Measurements from ENCODE around the gene APC2. TPM values are rescaled to one million over a fixed set of nuclear protein-coding genes. Genes with fewer than 3 reads are reported as not detected.

APC2 gene, protein sequence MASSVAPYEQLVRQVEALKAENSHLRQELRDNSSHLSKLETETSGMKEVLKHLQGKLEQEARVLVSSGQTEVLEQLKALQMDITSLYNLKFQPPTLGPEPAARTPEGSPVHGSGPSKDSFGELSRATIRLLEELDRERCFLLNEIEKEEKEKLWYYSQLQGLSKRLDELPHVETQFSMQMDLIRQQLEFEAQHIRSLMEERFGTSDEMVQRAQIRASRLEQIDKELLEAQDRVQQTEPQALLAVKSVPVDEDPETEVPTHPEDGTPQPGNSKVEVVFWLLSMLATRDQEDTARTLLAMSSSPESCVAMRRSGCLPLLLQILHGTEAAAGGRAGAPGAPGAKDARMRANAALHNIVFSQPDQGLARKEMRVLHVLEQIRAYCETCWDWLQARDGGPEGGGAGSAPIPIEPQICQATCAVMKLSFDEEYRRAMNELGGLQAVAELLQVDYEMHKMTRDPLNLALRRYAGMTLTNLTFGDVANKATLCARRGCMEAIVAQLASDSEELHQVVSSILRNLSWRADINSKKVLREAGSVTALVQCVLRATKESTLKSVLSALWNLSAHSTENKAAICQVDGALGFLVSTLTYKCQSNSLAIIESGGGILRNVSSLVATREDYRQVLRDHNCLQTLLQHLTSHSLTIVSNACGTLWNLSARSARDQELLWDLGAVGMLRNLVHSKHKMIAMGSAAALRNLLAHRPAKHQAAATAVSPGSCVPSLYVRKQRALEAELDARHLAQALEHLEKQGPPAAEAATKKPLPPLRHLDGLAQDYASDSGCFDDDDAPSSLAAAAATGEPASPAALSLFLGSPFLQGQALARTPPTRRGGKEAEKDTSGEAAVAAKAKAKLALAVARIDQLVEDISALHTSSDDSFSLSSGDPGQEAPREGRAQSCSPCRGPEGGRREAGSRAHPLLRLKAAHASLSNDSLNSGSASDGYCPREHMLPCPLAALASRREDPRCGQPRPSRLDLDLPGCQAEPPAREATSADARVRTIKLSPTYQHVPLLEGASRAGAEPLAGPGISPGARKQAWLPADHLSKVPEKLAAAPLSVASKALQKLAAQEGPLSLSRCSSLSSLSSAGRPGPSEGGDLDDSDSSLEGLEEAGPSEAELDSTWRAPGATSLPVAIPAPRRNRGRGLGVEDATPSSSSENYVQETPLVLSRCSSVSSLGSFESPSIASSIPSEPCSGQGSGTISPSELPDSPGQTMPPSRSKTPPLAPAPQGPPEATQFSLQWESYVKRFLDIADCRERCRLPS (N-terminal part only)
- total RNA-seq: 116 TPM

DNA sequence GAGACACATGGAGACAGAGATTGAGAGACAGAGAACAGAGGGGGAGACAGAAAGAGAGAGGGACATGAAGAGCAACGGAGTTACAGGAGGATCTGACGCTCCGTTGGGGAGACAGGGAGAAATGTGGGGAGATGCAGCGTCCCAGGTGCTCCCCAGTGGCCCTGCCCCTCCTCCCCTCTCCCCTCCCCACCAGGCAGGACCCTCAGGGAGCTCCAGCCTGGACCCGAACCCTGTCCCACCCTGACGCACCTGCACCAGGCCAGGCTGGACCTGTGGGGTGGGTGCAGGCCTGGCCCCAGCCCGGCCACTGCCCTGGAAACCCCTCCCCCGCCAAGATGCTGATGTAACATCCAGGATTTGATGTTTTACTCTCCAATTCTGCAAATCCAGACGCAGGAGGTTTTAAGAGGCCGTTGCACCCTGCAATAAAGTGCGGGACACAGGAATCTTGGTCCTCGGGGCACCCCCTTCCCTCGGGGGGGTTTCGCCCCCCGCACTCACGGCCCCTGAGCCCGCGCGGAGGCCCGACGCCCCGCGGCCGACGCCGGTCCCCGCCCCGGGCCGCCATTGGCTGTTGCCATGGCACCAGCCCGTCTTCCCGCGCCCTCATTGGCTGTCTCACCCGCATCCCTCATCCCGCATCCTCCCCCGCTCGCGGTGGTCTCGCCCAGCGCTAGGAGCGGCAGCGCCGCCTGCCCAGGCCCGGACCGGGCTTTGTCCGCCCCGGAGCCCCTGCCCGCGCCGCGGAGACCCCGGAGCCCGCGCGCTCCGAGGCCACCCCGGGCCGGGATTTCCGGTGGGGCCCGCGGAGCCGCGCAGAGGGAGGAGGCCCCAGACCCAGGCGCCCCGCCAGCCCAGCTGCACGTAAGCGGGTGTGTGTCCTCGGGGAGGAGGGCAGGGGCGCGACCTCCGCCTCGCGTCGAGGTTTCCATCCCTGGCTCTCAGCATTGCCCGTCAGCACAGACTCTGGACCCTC lies at the start of gene APC2:
APC2 (plus strand) TSS at position 655 of the 976 bp plus-strand sequence. CDS start 2,881 bp downstream, outside the sequence.
- DNase-seq (ENCODE audit: low spot score in 2 of 2): peak; percentile 88 to 93
- FAIRE-seq: no peak

DNA sequence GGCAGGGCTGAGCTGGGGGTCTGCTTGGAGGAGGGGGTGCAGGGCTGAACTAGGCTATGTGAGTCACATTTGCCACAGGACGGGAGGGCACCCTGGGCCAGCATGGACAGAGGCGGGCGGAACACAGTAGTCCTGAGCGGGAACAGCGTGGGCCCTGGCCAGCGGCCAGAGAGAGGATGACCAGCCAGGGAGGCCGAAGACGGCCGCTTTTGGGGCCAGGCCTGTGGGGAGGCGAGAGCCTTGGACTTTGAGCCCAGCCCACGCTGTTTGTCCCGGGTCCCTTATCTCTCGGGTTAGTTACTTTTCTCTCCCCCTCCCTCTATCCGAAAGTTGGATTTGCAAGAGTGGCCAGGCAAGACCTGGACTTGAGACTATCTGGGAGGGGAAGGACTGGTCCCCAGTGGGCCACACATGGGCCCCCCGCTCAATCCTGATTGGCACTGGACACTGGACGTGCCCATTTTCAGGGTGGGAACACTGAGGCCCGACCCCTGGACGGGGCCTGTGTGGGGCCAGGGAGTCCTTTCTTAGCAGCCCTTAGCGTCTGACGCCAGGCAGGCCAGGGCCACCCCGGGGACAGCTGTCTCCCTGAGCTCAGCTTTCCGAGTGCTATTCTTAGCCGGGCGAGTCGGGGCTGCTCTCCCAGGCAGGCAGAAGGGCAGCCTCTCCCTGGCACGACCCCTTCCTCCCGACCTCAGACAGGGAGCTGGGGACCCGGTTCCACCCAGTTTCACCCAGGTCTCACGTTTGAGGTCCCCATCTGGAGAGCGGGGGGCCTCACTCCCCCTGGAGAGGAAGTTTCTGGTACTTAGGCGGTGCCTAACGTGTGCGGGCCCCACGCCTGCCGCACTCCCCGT lies 49.4 kb upstream of the APC2 start:
- DNase-seq (ENCODE audit: low spot score in 2 of 2) (peak; percentile 69 to 79), FAIRE-seq (no peak)

GRCh38 chr19:1401138-1401888 lies 48.6 kb upstream of the APC2 start, which contains the start of gene GAMT:
Gene GAMT (minus strand): TSS chr19:1401542. CDS start chr19:1401476, 66 bp downstream.
- peak; percentile 88 to 91 for DNase-seq (ENCODE audit: low spot score in 2 of 2)
- no peak for FAIRE-seq

GRCh38 chr19:1401889-1402217 lies 48.1 kb upstream of the APC2 start:
- FAIRE-seq: no peak
- no peak for DNase-seq (ENCODE audit: low spot score in 2 of 2)

DNA sequence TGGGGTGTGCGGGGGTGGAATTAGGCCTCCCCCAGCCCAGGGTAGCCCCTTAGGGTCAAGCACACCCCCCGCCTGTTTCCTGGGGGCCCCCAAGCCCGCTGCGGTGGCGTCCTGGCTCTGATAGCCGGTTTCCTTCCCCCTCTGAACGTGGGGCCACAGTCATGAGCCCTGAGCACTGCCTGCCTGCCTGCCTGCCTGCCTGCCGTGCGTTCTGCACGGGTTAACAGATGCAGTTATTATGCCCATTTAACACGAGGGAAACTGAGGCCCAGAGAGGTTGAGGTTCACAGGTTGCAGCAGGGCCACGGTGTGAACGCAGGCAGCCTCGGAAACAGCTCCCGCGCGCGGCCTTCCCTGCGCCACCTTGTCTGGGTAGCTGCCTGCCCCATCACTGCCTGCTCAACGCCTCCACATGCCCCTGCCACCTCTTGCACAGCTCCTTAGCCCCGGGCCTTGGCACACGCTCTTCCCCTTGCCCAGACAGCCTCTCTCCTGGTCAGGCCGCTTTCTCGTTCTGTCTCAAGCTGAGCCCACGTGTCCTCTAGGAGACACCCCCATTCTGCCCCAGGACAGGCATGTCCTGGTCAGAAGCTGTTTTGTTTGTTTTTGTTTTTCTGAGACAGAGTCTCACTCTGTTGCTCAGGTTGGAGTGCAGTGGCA lies 47.4 kb upstream of the APC2 start:
- no peak for FAIRE-seq
- DNase-seq (ENCODE audit: low spot score in 2 of 2): no peak

DNA sequence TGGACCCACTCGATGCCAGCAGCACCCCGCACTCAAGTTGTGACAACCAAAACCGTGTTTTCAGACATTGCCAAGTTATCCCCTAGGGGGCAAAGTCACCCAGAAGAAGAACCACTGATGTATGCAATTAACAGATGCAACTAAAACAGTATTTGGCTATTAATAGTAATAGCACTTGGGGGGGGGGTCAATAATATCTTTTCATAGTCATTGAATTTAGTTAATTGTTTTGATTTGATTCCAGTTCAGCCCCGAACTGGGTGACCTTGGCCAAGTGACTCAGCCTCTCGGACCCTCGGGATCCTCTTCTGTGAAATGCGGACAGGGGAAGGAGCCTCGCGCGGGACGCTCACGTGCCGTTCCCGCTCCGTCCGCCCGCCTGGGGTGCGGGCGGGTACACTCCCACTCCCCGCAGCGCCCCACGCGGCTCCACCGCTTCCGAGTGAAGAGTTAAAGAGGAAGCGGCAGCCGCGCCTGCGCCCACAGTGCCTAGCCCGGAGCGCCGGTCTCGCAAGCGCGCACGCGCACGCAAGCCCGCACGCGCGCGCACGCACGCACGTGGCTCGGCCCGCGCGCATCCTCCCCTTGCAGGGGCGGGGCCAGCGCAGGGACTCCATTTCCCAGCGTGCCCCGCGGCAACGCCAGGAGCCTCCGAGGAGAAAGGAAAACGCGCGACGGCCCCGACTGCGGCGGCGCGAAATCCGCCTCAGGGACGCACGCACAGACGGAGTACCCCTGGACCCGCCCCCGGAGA lies 43.0 kb upstream of the APC2 start:
- DNase-seq (ENCODE audit: low spot score in 2 of 2): peak; percentile 97 to 98
- no peak for FAIRE-seq

- FAIRE-seq: no peak
- DNase-seq (ENCODE audit: low spot score in 2 of 2): no peak
Measured at GRCh38 chr19:1407528-1408299, 42.2 kb upstream of the APC2 start, which contains the start of gene DAZAP1. Gene DAZAP1 (plus strand): TSS chr19:1407586. CDS start chr19:1407774, 188 bp downstream.

GRCh38 chr19:1408300-1409203 lies 41.4 kb upstream of the APC2 start:
- DNase-seq (ENCODE audit: low spot score in 2 of 2) (no peak), FAIRE-seq (no peak)

DNA sequence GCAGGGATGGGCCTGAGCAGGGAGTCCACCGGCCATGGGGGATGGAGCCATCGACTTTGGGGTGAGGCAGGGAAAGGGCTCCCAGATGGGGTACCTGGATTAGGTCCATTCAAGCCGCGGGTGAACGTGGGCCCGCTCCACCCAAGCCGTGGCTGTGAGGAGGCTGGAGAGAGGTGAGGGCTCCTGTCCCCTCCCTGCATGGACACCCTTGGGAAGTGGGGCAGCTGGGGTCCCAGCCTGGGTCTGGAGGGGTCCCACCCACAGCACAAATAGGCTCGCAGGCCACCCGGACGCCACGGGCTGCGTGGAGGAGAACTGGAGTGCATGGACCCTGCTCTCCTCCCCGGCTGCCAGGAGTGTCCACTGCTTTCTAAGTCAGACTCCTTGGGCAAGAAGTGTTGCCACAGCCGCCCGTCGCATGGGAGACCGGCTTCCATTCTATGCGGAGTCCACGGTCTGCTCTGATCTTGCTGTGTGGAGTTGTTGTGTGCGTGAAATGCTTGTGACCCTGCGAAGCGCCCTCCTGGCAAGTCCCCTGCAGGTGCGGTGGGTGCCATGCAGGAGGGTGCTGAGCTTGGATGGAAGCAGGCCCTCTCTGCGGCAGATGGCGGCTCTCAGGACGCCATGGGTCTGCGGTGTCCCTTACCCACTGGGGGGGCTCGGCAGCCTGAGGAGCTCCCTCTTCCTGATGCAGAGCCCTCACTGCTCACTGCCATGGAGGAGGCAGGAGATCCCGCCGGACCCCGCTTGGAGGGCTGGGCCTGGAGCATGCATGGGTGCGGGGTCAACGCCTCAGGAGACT lies 40.5 kb upstream of the APC2 start:
- no peak for FAIRE-seq
- no peak for DNase-seq (ENCODE audit: low spot score in 2 of 2)

DNA sequence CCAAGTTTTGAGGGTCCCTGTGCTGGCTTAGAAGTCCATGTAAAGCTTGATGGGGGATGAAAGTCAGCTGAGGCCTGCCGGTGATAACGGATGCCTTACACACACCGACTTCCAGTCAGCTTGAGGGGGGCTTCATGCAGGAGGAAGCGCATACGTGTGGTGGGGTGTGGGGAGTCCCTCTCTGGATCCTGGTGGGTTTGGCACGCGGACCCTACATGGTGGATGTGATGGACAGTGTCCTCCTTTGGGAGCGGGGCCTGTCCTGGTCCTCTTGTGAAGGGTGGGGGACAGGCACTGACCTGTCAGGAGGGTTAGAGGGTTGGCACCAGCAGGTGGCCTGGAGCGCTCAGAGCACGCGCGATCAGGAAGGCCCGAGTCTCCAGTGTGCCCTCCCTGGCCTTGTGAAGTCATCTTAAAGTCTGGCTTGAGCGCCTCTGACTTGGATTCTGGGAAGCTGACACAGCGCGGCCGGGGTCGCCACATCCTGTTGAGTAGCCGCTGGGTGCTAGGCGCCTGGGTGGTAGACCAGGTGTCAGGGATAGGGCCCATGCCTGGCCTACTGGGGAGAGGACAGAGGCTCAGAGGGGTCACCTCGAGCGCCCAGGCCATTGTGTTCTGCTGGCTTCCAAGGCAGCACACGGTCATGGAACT lies 39.7 kb upstream of the APC2 start:
- DNase-seq (ENCODE audit: low spot score in 2 of 2) (no peak), FAIRE-seq (no peak)

DNA sequence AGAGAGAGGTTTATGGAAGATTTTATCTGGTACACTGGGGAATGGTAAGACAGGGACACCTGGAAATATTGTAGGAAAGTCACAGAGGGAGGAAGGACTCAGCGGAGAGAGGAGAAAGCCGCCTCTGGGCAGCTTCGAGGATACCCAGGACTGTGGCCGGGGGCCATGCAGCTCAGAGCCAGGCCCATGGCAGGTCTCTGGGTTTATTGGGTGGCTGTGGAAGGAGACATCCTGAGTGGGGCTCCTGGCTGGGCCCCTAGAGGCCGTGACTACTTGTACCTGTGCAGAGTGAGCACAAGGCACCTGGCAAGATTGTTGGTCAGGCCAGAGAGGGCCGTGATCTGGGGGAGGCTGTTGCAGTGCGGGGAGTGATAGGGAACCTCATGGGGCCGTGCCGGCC lies 39.1 kb upstream of the APC2 start:
- DNase-seq (ENCODE audit: low spot score in 2 of 2) (no peak), FAIRE-seq (no peak)

DNA sequence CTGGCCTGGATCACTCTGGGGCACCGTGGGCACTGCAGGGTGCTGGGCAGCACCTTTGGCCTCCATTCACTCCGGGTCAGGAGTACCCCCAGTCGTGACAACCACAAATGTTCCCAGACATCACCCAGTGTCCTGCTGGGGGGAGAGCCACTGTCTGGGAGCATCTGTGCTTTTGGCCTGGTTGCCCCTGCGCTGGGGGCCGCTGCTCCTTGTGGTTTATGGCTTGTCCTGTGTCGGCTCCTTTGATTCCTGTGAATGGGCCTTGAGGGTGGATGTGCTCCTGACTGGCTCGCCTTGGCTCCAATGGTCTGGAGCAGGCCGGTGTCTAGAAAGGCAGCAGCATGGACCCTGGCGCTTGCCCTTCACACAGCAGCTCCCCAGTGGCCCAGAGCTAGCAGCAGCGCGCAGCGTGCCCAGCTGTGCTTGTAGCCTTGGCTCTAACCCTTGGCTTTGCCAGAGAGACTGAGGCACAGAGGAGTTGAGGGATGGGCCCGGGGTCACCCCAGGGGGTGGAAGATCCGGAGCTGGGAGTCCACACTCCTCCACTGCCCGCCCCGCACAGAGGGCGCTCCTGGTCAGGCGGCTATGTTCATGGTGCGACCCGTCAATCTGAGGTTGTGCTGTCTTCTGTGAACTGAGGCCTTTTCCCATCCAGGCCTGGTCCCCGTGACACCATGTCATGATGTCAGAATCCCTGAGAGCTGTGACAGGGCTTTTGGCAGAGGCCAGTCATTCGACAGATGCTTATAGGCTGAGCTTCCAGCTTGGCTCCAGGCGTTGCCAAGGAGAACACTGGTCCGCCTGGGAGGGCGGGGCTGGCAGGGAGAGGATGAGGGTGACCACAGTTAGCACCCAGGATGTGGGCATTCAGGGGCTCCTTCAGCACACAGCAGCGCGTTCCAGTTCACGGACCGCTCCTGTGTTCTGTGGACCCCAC lies 38.4 kb upstream of the APC2 start:
- FAIRE-seq: peak; percentile 33
- DNase-seq (ENCODE audit: low spot score in 2 of 2): peak; percentile 74 to 82
